ENCODE measurements around the gene SYNPO2.

GRCh38 chr4:118948545-118949144 is 60.0 kb downstream of the SYNPO2 start:
- TF ChIP-seq, protein P1, sequence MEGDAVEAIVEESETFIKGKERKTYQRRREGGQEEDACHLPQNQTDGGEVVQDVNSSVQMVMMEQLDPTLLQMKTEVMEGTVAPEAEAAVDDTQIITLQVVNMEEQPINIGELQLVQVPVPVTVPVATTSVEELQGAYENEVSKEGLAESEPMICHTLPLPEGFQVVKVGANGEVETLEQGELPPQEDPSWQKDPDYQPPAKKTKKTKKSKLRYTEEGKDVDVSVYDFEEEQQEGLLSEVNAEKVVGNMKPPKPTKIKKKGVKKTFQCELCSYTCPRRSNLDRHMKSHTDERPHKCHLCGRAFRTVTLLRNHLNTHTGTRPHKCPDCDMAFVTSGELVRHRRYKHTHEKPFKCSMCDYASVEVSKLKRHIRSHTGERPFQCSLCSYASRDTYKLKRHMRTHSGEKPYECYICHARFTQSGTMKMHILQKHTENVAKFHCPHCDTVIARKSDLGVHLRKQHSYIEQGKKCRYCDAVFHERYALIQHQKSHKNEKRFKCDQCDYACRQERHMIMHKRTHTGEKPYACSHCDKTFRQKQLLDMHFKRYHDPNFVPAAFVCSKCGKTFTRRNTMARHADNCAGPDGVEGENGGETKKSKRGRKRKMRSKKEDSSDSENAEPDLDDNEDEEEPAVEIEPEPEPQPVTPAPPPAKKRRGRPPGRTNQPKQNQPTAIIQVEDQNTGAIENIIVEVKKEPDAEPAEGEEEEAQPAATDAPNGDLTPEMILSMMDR (conservative IDR thresholded peaks at IDR 0.05; ENCODE audit: low read depth, low read length), result no peak
- no peak for TF ChIP-seq EZH2 (IDR thresholded peaks at IDR 0.05; ENCODE audit: borderline replicate concordance, low read depth, low read length, poor library complexity, severe bottlenecking)

All from A673 (cell line).